RWPE2 (cell line): ENCODE measurements around the gene LIX1L.
A peak's percentile ranks its signal among the peaks of the same experiment; 100 is the strongest.

Experiments
- ATAC-seq: fragments of 200-7000 bp; cut with Tn5 transposase; 3 replicates; pipeline ENCODE4 v1.9.1; 2021; ENCODE audit warnings: low read depth
- DNase-seq: peaks from one replicate; pipeline ENCODE4 v3.0.0-alpha.2; 2020; ENCODE audit warnings: low spot score
- H3K27ac ChIP-seq: fragments of 450-650 bp; 2 replicates; pipeline ENCODE4 v1.5.1; 2017; ENCODE audit warnings: mild to moderate bottlenecking; ENCODE audit not compliant: poor library complexity, severe bottlenecking
- H3K27me3 ChIP-seq: fragments of 250-450 bp; sonication (Bioruptor Pico); 2 replicates; pipeline ENCODE4 v1.5.1; 2021; ENCODE audit warnings: mild to moderate bottlenecking, moderate library complexity; ENCODE audit not compliant: insufficient read depth, poor library complexity, severe bottlenecking
- H3K36me3 ChIP-seq: fragments of 250-450 bp; sonication (Bioruptor Pico); 2 replicates; pipeline ENCODE4 v1.5.1; 2020; ENCODE audit warnings: low read depth, mild to moderate bottlenecking, moderate library complexity
- H3K4me1 ChIP-seq: fragments of 250-450 bp; sonication (Bioruptor Pico); 2 replicates; pipeline ENCODE4 v1.5.1; 2021; ENCODE audit warnings: mild to moderate bottlenecking, moderate library complexity; ENCODE audit not compliant: insufficient read depth, poor library complexity, severe bottlenecking
- H3K4me3 ChIP-seq: fragments of 250-450 bp; sonication (Bioruptor Pico); 2 replicates; pipeline ENCODE4 v1.5.1; 2021; ENCODE audit warnings: mild to moderate bottlenecking, moderate library complexity; ENCODE audit not compliant: severe bottlenecking
- H3K9me3 ChIP-seq: fragments of 250-450 bp; sonication (Bioruptor Pico); 2 replicates; pipeline ENCODE4 v1.5.1; 2021; ENCODE audit warnings: mild to moderate bottlenecking, moderate library complexity; ENCODE audit not compliant: severe bottlenecking
- TF ChIP-seq, protein P1 (sequence below): fragments of 450-650 bp; IDR thresholded peaks from one replicate; pipeline ENCODE4 v1.5.1; 2017; ENCODE audit warnings: mild to moderate bottlenecking, moderate library complexity; ENCODE audit not compliant: poor library complexity, severe bottlenecking

The LIX1L gene

DNA sequence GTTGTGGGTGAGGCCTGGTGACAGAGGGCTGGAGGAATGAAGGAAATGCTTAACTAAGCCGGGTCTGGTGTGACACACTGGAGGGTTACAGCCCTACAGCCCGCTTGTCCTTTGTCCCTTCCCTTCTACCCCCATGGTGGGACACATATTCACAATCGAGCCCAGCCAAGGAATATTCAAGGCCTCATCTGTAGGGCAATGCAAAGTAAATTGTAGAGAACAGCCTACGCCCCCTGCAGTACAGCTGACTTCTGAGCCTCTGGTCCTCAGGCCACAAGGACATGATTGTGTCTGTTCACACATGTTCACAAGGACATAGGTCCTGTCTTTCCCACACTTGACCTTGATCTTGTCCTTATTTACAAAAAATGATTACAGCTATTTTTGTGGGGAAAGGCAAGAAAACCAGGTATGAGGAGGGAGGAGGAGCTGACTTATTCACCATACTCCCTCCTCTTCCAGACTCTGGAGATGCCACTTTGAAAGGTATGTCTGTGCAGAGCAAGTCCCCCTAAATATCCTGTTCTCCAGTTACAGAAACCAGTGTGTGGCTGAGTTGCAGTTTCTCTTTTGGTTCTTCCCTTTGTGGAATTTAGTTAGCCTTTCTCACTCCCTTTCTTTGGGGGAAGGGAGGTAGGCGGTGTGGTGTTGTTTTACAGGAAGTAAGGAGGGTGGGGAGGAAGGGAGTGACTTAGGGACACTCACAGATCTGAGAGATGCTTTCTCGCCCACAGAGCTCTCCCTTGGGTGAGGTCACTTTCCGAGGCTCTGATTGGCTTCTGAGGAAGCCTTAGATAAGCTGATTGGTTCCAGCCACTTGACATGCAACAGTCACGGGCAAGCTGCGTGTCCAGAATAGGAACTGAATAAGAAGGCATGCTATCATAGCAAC, 21.3 kb upstream of the LIX1L start:
- H3K36me3 ChIP-seq, result no peaks in the 10 kb centered on the region; the same call in 1 of the 2 replicates
- TF ChIP-seq, protein P1, sequence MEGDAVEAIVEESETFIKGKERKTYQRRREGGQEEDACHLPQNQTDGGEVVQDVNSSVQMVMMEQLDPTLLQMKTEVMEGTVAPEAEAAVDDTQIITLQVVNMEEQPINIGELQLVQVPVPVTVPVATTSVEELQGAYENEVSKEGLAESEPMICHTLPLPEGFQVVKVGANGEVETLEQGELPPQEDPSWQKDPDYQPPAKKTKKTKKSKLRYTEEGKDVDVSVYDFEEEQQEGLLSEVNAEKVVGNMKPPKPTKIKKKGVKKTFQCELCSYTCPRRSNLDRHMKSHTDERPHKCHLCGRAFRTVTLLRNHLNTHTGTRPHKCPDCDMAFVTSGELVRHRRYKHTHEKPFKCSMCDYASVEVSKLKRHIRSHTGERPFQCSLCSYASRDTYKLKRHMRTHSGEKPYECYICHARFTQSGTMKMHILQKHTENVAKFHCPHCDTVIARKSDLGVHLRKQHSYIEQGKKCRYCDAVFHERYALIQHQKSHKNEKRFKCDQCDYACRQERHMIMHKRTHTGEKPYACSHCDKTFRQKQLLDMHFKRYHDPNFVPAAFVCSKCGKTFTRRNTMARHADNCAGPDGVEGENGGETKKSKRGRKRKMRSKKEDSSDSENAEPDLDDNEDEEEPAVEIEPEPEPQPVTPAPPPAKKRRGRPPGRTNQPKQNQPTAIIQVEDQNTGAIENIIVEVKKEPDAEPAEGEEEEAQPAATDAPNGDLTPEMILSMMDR, result peak; percentile 19
- no peaks in the 10 kb centered on the region for H3K9me3 ChIP-seq
- peaks cover 24% of the 10 kb centered on the region for H3K4me1 ChIP-seq
- ATAC-seq (peak; percentile 94), DNase-seq (peak; percentile 84)
- peak overlapping the region; percentile 93 for H3K27ac ChIP-seq
- no peaks in the 10 kb centered on the region for H3K27me3 ChIP-seq
- H3K4me3 ChIP-seq, result no peak overlapping the region

DNA sequence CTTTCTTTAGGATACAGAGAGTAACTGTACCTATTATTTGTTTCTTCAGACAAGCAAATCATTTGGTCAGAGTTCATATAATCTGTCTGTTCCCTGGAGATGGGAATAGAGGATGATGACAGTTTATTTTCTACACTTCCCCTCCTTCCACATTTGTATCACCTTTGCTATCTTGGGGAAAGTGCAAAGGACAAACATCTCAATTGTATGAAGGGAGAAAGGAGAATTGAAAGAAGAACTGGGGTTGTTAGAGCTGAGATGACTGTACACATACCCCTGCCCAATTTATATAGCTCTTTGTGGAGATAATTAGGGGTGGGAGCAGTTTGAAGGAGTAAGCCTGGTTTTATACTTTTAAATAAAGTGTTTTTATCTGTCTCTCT, 20.6 kb upstream of the LIX1L start:
- Histone ChIP-seq H3K36me3 (no peaks in the 10 kb centered on the region; the same call in 1 of the 2 replicates), H3K4me1 (peaks cover 24% of the 10 kb centered on the region), H3K9me3 (no peaks in the 10 kb centered on the region), H3K4me3 (no peak overlapping the region), H3K27ac (peak overlapping the region; percentile 93), H3K27me3 (no peaks in the 10 kb centered on the region)
- TF ChIP-seq, protein P1, result no peak
- ATAC-seq, result no peak
- no peak for DNase-seq

DNA sequence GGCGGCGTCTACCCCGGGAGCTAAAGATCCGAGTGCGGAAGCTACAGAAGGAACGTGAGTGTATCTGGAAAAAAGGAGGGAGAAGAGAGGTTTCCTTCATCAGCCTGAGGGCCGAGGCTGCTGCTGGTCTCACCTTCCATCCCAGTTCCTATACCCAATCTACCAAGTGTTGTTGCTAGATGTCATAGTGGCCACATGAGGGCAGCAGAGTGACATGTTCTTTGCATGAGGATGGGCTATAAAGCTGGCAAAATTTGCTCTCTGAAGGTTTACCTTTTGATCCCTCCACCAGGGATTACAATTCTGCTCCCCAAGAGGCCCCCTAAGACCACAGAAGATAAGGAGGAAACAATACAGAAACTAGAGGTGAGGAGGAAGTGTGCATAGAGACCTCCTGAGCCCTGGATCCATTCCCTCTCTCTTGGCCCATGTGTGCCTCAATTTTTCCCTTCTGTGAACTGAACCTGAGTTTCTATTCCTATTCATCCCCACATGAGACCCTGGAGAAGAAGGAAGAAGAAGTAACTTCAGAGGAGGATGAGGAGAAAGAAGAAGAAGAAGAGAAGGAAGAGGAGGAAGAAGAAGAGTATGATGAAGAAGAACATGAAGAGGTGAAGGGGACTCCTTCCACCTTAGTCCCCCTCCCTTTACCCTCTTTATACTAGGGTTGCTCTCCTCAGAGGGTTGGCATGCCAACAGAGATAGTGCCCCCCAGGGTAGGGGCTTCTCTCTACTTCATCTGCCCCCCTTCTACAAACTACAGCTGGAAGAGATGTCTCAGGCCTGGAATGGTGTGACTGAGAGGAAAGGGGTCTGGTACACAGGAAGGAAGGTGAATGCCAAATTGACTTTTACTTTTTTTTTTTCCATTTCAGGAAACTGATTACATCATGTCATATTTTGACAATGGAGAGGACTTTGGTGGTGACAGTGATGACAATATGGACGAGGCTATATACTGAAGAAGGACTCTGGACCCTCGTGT, 20.0 kb upstream of the LIX1L start:
- Histone ChIP-seq H3K36me3 (no peaks in the 10 kb centered on the region; the same call in 1 of the 2 replicates), H3K4me3 (no peak overlapping the region), H3K4me1 (peaks cover 24% of the 10 kb centered on the region), H3K27me3 (no peaks in the 10 kb centered on the region), H3K27ac (peak overlapping the region; percentile 93), H3K9me3 (no peaks in the 10 kb centered on the region)
- TF ChIP-seq, protein P1, result peak; percentile 90
- ATAC-seq (peak; percentile 60), DNase-seq (no peak)

DNA sequence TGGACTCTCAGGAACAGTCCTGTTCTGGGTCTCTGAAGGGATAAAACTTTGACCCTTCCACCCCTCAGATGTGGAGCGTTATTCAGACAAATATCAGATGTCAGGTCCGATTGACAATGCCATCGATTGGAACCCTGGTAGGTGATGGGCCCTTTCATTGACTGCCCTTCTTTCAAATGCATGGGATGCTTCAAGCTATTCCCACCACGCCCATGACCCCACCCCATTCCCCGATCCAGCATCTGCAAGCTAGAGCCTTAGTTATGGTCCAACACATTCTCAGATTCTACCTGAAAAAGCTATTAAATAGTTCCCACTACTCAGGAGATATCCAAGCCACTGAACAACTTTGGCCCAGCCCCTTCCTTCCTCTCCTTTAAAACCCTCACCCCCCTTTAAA, 19.2 kb upstream of the LIX1L start:
- TF ChIP-seq, protein P1, result no peak
- DNase-seq (no peak), ATAC-seq (no peak)
- H3K4me3 ChIP-seq, result no peak overlapping the region
- H3K9me3 ChIP-seq, result no peaks in the 10 kb centered on the region
- H3K27me3 ChIP-seq, result no peaks in the 10 kb centered on the region
- no peaks in the 10 kb centered on the region; the same call in 1 of the 2 replicates for H3K36me3 ChIP-seq
- peaks cover 24% of the 10 kb centered on the region for H3K4me1 ChIP-seq
- H3K27ac ChIP-seq, result peak overlapping the region; percentile 93
